Tibial artery (tissue), 4 donors: ENCODE measurements around the gene ZNF341.

Source experiments
- DNase-seq, 2 donors: peaks; one replicate each; pipeline ENCODE4 v3.0.0-alpha.2; 2019
- H3K27ac ChIP-seq, 2 donors: fragments of 200-600 bp; sonication (generic) in 1 of 2; 1 replicate in 1 of 2; 2 replicates in 1 of 2; pipeline ENCODE4 v1.5.1; 2018 to 2019; ENCODE audit warnings: mild to moderate bottlenecking in 1 of 2
- H3K27me3 ChIP-seq, 2 donors: fragments of 200-600 bp; sonication (generic) in 1 of 2; one replicate each; pipeline versions ENCODE4 v1.5.1 to v1.6.0; 2016 to 2019
- H3K36me3 ChIP-seq, 3 donors: fragments of 200-600 bp; sonication (generic) in 2 of 3; one replicate each; pipeline ENCODE4 v1.5.1; 2016 to 2019; ENCODE audit warnings: mild to moderate bottlenecking in 2 of 3
- H3K4me1 ChIP-seq, 4 donors: fragments of 200-600 bp; sonication (generic) in 2 of 4; 1 replicate in 3 of 4; 2 replicates in 1 of 4; pipeline ENCODE4 v1.5.1; 2016 to 2019
- H3K4me3 ChIP-seq, 2 donors: fragments of 200-600 bp; sonication (generic) in 1 of 2; 1 replicate in 1 of 2; 2 replicates in 1 of 2; pipeline ENCODE4 v1.5.1; 2018 to 2019; ENCODE audit warnings: mild to moderate bottlenecking in 2 of 2
- H3K9me3 ChIP-seq, 3 donors: fragments of 200-600 bp; sonication (generic) in 1 of 3; one replicate each; pipeline ENCODE4 v1.5.1; 2016 to 2019
- intact Hi-C: fragments of 100-400 bp; cut with DNase I; formaldehyde crosslinking; loops from one replicate; pipeline ENCODE4 v1.15.0; 2023; ENCODE audit warnings: low total_unique reads
- TF ChIP-seq, protein P1 (sequence below), 2 experiments: fragments of 200-600 bp in 1 of 2; fragments of 450-650 bp in 1 of 2; IDR thresholded peaks; one replicate each; pipeline ENCODE4 v1.5.1; 2017 to 2019; ENCODE audit warnings: antibody characterized with exemption in 2 of 2, mild to moderate bottlenecking in 1 of 2, moderate library complexity in 1 of 2

ZNF341 gene

DNA sequence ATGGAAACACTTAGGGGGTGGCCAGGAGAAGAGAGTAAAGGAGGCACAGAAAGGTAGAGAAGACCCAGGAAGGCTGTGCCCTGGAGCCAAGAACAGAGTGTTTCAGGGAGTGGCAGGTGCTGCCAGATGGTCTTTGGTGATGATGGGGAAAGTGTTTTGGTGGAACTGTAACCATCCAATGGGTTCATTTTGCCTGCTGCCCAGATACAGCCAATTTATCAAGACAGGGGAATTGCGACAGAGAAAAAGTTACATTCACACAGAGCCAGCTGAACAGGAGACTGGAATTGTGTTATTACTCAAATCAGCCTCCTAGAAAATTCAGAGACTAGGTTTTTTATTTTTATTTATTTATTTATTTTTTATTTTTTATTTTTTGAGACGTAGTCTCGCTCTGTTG lies 5.2 kb downstream of the ZNF341 start:
- DNase-seq, result no peak

DNA sequence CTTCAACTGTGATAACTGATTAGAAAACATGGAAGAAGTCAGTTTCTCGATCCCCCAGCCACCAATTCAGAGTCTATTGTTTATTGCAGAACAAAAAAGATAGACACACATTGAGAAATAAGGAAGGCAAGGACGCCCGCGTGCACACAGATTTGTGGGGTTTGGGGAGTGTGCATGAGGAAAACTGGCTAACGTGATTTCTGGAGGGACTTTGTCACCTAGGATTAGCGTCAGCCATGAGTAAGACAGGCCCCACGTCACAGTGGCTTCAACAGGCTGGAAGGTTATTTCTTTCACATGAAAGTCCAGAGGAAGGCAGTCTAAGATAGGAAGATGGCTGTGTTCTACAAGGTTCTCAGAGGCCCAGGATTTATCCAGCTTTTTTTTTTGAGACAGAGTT lies 7.7 kb downstream of the ZNF341 start:
- DNase-seq, result no peak
- TF ChIP-seq, protein P1, sequence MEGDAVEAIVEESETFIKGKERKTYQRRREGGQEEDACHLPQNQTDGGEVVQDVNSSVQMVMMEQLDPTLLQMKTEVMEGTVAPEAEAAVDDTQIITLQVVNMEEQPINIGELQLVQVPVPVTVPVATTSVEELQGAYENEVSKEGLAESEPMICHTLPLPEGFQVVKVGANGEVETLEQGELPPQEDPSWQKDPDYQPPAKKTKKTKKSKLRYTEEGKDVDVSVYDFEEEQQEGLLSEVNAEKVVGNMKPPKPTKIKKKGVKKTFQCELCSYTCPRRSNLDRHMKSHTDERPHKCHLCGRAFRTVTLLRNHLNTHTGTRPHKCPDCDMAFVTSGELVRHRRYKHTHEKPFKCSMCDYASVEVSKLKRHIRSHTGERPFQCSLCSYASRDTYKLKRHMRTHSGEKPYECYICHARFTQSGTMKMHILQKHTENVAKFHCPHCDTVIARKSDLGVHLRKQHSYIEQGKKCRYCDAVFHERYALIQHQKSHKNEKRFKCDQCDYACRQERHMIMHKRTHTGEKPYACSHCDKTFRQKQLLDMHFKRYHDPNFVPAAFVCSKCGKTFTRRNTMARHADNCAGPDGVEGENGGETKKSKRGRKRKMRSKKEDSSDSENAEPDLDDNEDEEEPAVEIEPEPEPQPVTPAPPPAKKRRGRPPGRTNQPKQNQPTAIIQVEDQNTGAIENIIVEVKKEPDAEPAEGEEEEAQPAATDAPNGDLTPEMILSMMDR (IDR thresholded peaks at IDR 0.05), result no peak
- no peaks in the 10 kb centered on the region for H3K4me1 ChIP-seq
- no peak overlapping the region for H3K4me3 ChIP-seq
- peaks cover 0 to 4% (median 0%) of the 10 kb centered on the region in 3 donors for H3K36me3 ChIP-seq
- H3K27me3 ChIP-seq, result no peaks in the 10 kb centered on the region
- H3K9me3 ChIP-seq, result peaks cover 3 to 24% (median 12%) of the 10 kb centered on the region in 3 donors
- intact Hi-C loops, result loop anchor here (10.0 kb wide), 1 partner anchor 55 kb away; the partner anchor contains the start of gene E2F1
- no peak overlapping the region for H3K27ac ChIP-seq

More for the DNA sequence above, 5.2 kb downstream of the ZNF341 start:
- Histone ChIP-seq H3K4me1 (peaks cover 5 to 21% (median 11%) of the 10 kb centered on the region in 4 donors), H3K4me3 (no peak overlapping the region), H3K36me3 (peaks cover 0 to 4% (median 0%) of the 10 kb centered on the region in 3 donors), H3K27ac (no peak overlapping the region), H3K27me3 (no peaks in the 10 kb centered on the region), H3K9me3 (peaks cover 3 to 24% (median 12%) of the 10 kb centered on the region in 3 donors)
- intact Hi-C loops, result loop anchor here (10.0 kb wide), 1 partner anchor 52 kb away; the partner anchor contains the start of gene E2F1
- TF ChIP-seq, protein P1 (IDR thresholded peaks at IDR 0.05), result no peak

DNA sequence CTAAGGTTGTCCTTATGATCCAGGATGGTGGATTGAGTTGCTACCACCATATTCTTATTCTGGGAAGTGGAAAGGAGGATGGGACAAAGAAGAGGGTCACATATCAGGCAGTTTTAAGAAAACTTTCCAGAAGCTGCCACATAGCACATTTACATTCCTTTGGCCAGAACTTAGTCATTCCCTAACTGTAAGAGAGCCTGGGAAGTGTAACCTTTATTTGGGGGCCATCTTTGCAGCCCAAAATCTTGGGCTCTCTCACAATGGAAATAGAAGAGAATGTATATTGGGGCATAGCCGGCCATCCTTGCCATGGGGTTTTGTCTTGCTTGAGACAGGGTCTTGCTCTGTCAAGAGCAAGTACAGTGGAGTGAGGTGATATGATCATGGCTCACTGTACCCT lies 8.4 kb downstream of the ZNF341 start:
- peaks cover 3 to 24% (median 12%) of the 10 kb centered on the region in 3 donors for H3K9me3 ChIP-seq
- intact Hi-C loops, result no loop called here
- H3K4me1 ChIP-seq, result no peaks in the 10 kb centered on the region
- no peak for DNase-seq
- TF ChIP-seq, protein P1 (IDR thresholded peaks at IDR 0.05), result no peak
- H3K4me3 ChIP-seq, result no peak overlapping the region
- no peak overlapping the region for H3K27ac ChIP-seq
- peaks cover 0 to 6% (median 3%) of the 10 kb centered on the region in 3 donors for H3K36me3 ChIP-seq
- no peaks in the 10 kb centered on the region for H3K27me3 ChIP-seq

DNA sequence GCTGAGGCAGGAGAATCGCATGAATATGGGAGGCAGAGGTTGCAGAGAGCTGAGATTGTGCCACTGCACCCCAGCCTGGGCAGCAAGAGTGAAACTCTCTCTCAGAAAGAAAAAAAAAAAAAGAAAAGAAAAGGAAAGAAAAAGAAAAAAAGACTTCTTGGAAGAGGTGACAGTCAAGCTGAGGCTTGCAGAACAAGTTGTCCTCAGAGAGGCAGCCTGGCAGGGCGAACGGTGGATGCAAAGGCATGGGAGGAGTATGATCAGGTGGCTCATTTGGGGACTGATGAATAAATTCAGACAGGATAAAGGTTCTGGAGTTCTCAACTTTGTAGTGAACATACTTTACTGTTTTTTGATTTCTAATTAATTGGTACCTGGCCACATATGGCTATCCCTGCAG lies 12.4 kb downstream of the ZNF341 start:
- Histone ChIP-seq H3K27ac (no peak overlapping the region), H3K9me3 (no peaks in the 10 kb centered on the region)

DNA sequence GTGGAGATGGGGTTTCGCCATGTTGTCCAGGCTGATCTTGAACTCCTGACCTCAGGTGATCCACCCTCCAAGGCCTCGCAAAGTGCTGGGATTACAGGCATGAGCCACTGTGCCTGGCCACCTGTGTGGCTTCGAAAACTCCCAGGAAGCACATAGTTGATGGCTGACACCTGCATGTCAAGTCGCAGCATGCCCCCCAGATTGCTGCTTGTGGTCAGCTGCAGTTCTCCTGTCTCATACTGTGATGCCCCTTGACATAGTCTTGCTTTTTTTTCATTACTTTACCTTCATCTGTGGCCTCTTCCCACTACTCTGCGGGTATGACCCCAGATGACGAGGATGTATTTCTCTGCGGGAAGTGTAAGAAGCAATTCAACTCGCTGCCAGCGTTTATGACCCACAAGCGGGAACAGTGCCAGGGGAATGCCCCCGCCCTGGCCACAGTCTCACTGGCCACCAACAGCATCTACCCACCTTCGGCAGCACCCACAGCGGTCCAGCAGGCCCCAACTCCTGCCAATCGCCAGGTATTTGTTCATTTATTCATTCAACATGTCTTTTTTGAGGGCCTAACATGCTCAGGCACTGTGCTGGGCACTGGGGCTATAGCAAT lies 13.1 kb downstream of the ZNF341 start:
- Histone ChIP-seq H3K4me1 (no peaks in the 10 kb centered on the region), H3K27ac (no peak overlapping the region), H3K36me3 (peaks cover 11 to 32% (median 23%) of the 10 kb centered on the region in 3 donors), H3K9me3 (no peaks in the 10 kb centered on the region), H3K27me3 (no peaks in the 10 kb centered on the region), H3K4me3 (no peak overlapping the region)
- DNase-seq, result no peak
- TF ChIP-seq, protein P1 (IDR thresholded peaks at IDR 0.05), result no peak
- intact Hi-C loops, result no loop called here

More for the DNA sequence above, 12.4 kb downstream of the ZNF341 start:
- H3K27me3 ChIP-seq, result no peaks in the 10 kb centered on the region
- H3K36me3 ChIP-seq, result peaks cover 4 to 25% (median 17%) of the 10 kb centered on the region in 3 donors
- TF ChIP-seq, protein P1 (IDR thresholded peaks at IDR 0.05), result no peak
- intact Hi-C loops, result no loop called here
- no peak for DNase-seq
- H3K4me3 ChIP-seq, result no peak overlapping the region
- no peaks in the 10 kb centered on the region for H3K4me1 ChIP-seq
